Loucy (cell line): ENCODE measurements around the gene C20orf202.

Experiments used
- CTCF ChIP-seq: fragments of 200-600 bp; sonication (generic); conservative IDR thresholded peaks from 2 replicates; pipeline ENCODE4 v1.5.1; 2014; ENCODE audit warnings: mild to moderate bottlenecking, antibody characterized with exemption, low read length
- EZH2phosphoT487 ChIP-seq: fragments of 200-600 bp; IDR thresholded peaks from 2 replicates; pipeline ENCODE4 v1.6.1; 2018; ENCODE audit warnings: antibody characterized with exemption, mild to moderate bottlenecking, moderate library complexity, borderline replicate concordance

GRCh38 chr20:1188347-1188746 is 14.9 kb upstream of the C20orf202 start:
- TF ChIP-seq CTCF (no peak), EZH2phosphoT487 (no peak)
